GM10847 (cell line): Measurements from ENCODE around the gene SLC66A1.

Experiments used
- POLR2A ChIP-seq: IDR thresholded peaks from 2 replicates; pipeline ENCODE4 v1.6.1; 2011; ENCODE audit not compliant: insufficient read length; ENCODE audit errors: extremely low read depth

The SLC66A1 gene

DNA sequence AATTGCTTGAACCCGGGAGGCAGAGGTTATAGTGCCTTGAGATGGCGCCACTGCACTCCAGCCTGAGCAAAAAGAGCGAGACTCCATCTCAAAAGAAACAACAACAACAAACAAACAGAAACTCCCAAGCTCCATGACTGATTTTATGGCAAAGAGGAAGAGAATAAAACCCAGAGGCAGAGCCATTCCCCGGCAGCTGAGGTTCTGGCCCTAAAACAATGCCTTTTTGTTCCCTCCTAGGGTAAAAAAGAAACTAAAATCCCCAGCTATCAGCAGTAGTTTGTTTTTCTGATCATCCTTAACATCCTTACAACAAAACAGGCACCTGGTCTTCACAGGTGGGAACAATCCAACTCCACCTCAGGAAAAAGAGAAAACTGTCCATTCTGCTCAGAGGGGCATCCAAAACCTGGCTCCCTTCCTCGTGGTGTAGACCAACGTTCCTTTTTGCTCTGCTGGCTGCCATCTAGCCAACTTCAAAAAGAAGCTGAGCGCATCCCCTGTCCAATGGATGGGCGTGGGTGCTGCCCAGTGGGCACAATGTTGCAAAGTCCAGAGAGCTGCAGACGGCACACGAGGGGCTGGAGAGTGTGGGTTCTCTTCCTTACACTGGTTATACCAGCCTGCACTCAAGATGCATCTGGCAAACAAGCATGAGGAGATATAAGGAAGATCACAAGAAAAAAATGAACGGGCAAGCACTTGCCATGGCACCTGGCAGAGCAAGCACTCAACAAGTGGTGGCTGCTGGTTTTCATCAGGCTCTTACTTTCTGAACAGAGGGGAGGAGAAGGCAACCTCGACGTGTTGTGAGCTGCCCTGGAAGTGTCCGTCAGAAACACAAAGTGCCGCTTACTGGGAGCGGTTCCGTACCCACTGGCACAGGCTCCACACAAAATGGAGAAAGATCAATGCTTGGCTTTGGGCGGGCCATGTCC, 54.7 kb downstream of the SLC66A1 start:
- TF ChIP-seq POLR2A = no peak

DNA sequence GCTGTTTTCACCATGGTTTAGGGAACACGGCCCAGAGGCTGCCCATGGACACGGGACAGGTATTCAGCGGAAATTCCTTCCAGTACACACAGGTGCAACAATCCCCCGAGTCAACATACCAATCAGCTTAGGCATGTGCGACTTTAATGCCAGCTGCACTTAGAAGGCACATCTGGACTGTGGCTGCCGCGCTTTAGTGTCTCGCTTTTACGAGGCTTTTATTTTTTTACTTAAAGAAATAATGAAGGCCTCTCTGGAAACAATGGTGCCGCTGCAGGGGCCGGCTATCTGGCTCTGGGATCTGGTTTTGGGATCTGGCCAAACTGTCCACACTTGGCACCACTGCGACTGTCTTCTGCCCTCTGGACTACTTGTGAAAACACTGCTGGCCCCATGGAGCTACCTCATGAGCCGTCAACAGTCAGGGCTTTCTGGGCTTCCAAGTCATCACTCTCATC, 55.5 kb downstream of the SLC66A1 start:
- TF ChIP-seq POLR2A = no peak

DNA sequence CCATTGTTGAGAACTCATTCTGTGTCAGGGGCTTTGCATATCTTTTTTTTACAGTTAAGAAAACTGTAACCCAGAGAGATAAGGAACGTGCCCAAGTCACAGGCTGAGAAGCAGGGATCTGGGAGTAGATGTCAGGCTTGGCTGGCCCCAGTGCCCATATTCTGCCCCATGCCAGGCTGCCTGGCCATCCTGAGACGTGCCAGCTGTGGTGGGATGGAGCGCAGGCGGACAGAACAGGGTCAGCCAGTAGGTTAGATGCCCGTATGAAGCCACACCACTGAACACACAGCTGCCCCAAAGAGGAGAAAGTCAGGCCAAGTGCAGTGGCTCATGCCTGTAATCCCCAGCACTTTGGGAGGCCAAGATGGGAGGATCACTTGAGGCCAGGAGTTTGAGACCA, 55.9 kb downstream of the SLC66A1 start:
- TF ChIP-seq POLR2A = no peak

DNA sequence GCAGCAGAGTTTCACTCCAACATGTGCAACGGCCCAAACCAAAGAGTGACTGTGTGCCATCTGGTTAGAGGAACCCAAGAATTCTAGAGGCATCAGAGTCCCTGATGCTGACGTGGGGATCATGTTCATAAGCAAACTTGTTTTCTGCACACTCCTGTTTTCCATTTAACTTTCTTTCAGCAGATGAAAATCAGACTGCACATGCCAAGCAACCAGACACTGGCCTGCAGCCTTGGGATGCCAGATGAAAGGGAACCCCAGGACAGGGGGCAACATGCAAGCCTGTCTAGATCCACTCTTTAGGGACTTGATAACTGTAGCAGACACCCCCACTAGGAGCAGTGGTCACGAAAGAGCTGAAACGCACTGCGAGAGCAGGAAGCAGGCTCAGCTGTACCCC, 56.8 kb downstream of the SLC66A1 start:
- no peak for TF ChIP-seq POLR2A

DNA sequence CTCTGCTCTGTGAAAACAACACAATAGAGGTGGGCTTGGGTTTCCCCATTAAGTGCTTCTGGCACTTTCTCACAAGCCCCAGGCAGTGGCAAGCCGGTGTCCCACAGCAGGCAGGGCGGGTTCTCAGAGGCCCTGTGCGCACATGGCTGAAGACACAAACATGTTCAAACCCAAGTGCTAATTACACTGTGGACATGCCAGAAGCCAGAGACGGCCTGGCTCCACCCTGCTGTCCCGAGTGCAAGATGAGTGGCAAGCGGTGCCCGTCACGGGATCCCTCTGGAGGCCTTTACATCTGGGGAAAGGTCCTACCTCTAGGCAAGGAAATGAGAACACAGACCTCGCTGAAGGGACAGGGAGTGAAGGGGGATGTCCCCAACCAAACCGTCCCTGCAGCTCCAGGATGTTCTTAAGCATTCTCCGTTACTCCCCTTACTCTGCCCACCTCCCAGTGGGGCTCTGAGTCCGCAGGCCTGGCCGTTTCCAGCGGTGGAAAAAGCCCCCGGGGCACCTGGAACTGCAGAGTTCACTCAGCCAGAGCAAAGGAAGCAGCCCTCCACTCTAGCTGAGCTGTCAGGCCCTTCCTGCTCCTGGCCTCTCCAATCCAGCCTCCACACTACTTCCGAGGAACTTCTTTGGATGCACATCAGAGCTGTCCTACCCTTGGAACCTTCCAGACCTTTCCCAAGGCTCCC, 57.4 kb downstream of the SLC66A1 start:
- no peak for TF ChIP-seq POLR2A

DNA sequence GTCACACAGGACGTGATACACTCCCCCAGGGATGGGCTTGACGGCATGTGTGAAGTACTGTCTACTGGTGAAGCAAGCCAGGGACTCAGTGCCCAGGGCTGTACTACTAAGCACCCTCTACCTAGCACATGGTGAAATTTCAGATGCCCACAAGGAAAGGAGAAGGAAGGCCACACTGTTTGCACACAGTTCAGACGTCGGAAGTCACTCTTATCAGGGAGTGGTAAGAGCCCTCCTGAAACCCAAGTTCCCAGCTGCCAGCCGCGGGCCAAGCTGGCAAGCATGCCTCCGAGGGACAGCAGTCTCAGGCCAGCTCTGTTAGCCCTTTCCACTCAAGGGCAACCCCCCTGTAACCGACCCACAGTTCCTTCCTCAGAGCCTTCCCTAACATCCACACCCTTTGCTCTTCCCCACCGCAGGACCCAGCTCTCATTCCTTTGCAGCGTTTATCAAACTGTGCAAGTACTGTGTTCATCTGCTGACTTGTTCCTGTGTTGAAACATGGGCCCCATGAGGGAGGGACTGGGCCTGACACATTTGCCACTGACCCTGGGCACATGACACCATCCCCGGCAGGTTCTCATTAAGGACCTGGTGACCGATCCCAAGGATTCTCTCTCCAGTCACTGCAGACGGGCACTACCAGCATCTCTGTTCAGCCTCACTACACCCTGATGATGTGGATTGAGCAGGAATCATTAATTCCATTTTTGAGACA, 58.5 kb downstream of the SLC66A1 start:
- TF ChIP-seq POLR2A = no peak

DNA sequence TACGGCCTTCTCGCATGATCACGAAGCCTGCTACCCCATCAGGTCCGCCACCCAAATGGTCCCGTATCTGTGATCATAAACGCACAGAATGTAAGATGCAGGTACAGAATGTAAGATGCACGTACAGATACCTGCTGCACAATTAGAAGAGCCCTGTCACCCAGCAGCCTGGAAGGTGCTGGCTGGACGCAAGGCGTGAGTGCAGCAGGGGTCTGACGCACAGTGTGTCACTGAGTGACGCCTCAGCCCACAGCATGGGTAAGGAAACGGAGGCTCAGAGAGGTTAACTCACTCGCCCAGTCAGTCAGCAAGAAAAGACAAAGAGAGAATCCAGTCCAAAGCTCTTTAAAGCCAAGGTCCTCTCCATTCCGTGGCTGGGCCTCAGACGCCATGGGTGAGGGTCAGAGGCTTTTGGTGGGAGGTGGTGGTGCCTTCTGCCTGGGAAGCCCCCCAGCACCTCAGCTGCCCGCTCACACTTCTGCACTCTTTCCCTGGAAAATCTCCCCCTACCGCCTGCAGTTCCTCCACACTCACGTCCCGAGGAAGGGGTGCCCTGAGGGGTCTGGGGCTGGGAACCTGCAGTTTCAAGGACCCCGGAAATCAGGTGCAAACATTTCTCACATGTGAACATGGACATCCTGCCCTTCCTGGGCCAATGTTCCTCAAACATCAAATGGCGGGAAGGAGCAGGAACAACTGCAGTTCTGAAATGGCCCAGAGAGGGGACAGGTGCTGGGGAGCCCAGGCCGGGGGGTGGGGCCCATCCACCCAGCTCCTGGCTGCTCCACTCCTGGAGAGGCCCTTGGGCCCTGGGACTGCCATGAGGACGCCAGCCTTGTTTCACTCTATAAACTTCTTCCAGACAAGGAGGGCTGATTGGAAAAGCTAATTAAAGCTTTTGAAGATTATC, 59.4 kb downstream of the SLC66A1 start:
- no peak for TF ChIP-seq POLR2A

DNA sequence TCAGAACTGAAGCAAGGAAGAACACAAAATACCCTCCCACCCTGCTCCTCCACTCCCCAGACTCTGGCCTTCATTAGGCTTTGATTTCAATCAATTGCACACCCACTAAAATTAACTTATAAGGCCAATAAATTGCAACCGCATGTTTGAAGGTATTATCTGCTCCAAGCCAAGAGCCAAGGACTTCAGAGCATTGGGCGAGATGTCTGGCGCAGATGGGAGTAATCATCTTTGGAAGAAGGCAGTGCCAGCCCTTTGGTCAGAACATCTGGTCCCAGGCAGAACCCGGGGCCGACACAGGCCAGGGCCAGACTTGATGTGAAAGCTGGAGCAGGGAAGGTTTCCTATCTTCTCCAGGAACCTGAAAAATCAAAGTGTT, 60.0 kb downstream of the SLC66A1 start:
- no peak for TF ChIP-seq POLR2A

DNA sequence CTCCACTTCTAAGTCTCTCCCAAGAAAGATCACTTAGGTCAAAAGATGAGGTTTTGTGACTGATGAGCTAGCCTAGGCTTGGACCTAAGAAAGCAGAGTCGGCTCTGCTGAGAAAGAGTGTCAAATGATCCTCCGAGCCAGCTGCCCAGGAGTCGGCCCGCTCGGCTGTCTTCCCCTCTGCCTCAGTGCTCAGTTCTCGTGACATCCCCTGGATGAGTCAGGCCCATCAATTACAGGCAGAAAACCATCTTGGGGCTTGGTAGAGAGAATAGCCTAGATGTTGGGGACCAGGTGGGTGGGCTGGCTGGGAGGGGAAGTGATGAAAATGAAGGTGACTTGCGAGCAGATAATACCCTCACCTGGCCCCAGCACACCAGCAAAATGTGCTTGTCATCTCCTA, 60.5 kb downstream of the SLC66A1 start:
- no peak for TF ChIP-seq POLR2A

DNA sequence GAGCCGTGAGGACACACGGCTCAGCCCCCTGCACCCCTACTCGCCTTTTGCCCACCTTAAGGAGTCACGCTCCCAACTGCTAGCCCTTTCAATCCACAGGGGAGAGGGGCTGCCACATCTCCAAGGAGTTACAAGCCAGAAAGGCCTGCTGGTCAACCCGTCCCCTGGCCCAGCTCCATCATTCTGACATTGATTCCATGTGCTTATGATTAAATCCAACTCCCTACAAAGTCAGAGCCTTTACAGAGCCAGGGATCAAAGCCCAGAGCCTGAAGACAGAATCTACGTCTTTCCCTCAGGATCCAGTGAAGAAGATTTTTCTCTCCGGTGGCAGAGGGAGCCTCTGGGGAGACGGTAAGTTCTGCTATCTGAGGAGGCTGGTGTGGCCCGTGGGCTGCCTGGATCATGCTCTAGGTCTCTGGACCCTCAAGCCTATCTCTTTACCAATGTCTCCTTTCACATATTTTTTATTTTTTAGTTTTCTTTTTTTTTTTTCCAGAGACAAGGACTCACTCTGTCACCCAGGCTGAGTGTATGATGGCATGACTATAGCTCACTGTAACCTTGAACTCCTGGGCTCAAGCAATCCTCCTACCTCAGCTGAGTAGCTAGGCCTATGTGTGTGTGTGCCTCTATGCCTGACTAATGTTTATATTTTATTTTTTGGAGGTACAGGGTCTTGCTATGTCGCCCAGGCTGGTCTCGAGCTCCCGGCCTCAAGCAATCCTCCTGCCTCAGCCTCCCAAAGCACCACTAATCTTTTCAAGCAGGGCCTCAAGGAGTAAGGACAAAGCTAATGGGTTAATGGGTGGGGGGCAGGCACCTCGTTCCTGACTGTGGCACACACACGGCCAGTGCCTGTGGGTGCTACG, 61.3 kb downstream of the SLC66A1 start:
- no peak for TF ChIP-seq POLR2A

DNA sequence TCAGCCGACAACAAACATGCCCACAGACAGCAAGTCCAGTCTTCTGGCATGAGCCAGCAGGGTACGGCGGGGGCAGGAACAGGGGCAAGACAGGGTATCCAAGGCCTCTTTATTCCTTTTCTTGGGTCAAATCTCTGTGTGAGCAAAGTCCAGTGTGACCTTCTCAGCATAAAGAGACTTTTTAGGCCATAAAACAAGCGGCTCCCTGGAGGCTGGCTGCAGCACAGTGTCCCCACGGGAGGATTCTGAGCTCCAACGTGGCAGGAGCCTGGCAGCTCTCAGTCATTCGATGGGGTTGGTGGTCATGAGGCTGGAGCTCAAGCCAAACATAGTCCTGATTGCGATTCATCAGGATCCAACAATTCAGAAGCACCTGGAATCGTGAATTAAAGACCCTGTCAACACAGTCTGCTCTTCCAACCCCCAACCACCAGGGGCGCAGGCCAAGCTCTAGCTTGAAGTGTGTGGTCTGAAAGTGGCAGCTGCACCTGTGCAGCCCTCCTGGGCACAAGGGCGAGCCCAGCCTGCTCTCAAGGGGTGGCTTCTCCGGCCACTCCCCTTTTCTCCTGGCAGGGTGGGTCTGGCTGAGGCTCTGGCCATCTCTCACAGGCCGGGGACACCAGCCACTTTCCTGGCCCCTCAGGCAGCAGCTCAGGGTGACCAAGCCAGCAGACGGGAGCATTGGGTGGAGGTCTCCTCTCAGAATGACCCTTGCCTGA, 62.1 kb downstream of the SLC66A1 start:
- TF ChIP-seq POLR2A = no peak

DNA sequence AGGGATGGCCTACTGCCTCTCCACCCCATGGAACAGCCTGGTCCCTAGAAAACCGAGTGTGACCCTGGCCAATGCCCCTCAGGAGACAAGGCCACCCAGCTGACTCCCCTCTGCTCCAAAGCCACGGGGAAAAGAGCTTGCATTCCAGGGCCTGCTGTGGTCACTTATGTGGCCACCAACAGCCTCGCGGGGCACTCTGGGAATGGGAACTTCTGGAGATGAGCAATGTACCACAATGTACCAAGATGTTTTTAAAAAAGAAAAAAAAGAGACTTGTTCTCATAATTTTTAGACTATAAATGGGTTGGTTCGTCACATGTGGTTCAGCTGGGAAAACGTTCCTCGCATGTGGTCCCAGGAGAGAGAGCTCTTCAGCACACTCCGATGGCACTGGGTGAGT, 62.8 kb downstream of the SLC66A1 start:
- TF ChIP-seq POLR2A = no peak
